GM12874 (cell line): ENCODE measurements around the gene ZNF608.

Experiments used
- TF ChIP-seq, protein P1 (sequence below): IDR thresholded peaks from 2 replicates; pipeline ENCODE4 v1.5.1; 2011; ENCODE audit warnings: low read depth, mild to moderate bottlenecking, control low read depth, low read length, moderate library complexity; ENCODE audit not compliant: insufficient read depth

Gene ZNF608

DNA sequence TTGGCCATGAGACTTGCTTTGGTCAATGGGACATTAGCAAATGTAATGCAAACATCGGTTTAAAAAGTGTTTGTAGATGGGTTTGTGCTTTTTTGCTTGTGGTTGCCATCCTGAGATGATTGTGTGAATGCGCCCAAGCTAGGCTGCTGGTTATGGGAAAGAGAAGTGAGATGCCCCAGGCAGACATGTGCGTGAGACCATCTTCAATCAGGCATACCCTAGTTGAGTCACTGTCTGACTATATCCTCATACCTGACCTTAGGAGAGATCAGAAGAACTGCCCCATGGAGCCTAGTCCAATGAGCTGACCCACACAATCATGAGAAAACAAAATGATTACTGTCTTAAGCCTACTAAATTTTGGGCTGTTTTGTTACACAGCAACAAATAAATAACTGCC lies 36.8 kb upstream of the ZNF608 start:
- TF ChIP-seq, protein P1, sequence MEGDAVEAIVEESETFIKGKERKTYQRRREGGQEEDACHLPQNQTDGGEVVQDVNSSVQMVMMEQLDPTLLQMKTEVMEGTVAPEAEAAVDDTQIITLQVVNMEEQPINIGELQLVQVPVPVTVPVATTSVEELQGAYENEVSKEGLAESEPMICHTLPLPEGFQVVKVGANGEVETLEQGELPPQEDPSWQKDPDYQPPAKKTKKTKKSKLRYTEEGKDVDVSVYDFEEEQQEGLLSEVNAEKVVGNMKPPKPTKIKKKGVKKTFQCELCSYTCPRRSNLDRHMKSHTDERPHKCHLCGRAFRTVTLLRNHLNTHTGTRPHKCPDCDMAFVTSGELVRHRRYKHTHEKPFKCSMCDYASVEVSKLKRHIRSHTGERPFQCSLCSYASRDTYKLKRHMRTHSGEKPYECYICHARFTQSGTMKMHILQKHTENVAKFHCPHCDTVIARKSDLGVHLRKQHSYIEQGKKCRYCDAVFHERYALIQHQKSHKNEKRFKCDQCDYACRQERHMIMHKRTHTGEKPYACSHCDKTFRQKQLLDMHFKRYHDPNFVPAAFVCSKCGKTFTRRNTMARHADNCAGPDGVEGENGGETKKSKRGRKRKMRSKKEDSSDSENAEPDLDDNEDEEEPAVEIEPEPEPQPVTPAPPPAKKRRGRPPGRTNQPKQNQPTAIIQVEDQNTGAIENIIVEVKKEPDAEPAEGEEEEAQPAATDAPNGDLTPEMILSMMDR = no peak

DNA sequence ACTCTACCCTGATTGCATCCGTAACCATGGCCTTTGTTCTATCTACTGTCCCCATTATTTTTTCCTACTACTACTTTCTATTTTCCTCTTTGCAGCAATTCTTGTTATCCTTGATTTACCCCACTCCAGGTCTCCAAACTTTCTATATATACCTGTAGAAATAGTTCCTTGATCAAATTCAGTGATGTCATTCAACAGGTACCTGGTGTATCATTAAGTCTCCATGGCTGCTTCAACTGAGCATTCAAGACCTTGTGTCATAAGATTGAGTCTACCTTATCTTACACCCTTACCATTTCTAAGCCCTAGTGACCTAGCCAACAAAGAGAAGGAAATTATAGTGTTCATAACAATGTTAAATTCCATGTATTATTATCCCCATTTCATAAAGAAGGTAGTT lies 35.8 kb upstream of the ZNF608 start:
- TF ChIP-seq, protein P1 = no peak

DNA sequence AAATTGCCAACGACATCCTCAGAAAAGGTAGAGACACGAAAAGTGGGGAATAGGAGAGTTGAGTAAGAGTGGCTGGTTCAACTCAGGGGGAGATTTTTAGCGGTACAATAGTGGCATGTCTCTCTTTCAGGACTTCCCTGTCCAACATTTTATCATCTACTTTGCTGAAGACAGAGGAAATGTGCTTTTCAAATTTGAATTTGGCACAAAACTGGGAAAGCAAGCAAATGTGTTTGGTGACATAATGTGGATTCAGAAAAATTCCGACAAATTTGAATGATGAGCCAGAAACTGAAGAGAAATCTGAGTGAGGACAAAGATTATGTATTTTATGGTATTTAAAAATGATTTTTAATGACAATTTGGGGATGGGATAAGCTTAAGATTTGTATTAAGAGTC lies 33.6 kb upstream of the ZNF608 start:
- TF ChIP-seq, protein P1 = no peak

DNA sequence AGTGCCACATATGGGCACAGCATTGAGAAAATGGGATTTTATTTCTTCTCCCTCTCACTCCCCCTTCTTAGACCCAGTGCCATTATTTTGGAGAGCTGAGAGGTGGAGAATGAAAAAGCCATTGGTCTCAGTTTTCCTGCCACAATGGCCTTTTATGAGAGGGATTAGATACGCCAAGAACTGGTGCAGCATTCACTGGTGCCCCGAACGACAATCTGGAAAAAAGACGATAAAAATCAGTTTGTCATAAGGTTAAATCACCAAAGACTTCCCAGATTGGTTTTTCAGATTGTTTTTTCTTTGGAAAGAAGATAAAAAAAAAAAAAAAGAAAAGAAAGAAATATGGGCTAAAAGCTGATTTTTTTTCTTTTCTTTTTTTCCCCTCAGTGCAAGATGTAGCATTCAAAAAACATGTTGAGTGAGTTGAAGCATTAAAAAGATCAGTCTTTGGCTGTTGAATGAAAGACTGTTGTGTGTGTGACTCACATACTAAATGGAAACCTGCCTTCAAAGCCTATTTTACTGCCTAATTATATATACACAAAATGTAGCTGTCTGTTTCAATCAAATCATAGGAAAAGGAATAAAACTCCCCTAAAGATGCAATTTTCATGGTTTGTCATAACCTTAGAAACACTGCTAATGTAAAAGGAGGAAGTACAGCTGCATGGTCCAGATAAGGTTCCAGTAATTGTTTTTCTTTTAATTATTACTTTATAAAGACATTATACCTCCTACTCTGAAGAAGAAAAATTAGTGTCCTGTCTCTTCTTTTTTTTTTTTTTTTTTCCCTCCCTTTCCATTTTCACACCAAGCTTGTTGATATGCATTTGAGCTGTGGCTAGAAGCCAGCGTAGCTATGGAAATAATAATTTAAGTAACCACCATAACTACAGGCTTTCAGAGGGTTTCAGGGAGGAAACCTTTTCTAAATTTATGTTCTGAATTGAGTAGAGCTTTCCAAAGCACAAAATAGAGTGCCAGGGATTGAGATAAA lies 27.2 kb upstream of the ZNF608 start:
- TF ChIP-seq, protein P1 = no peak

DNA sequence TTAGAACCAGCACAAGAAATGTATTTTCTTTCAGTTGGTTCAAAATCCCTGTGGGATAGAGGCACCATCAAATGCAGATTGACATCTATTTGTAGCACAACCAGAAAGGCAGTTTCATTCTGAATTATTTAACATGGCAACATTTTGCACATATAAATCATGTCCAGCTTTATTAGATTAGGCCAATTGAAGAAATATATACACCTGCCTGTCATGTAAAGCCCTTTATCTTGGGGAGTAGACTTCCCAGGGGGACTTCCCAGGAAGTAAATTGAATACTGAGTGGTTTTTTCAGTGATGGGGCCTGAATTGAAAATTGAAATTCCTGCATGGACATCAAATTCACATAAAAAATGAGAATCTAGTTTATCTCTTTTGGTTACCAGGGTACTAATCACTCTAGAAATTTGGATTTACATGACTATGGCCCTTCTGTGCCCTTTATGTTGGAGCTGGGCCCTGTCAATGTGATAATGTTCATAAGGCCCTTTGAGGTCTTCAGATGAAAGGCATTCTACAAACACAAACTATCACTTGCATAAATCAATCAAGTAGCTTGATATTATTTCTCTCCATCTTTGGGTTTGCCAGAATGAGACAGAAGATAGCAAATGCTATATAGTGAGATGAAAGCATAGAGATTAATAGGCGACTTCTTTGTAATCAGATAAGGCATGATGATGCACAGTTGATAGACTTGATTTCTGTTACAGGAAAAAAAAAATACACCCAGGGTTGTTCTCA lies 26.2 kb upstream of the ZNF608 start:
- TF ChIP-seq, protein P1 = no peak

DNA sequence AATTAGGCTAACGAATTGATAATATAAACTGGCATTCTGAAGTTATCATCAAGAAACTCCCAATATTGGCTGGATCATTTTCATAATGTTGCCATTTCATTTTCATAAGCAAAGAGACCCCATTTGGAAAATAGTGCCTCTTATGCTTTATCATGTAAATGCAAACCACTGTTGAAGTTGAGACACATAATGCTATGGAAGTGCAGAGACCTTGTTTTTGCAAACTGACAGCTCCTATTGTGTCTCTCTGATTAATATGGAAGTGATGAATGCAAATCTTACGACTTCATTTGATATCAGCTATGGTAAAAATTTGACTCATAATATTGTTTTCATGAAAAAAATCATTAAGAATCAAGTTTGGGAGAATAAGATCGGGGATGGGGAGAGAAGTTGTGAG lies 25.3 kb upstream of the ZNF608 start:
- TF ChIP-seq, protein P1 = no peak

DNA sequence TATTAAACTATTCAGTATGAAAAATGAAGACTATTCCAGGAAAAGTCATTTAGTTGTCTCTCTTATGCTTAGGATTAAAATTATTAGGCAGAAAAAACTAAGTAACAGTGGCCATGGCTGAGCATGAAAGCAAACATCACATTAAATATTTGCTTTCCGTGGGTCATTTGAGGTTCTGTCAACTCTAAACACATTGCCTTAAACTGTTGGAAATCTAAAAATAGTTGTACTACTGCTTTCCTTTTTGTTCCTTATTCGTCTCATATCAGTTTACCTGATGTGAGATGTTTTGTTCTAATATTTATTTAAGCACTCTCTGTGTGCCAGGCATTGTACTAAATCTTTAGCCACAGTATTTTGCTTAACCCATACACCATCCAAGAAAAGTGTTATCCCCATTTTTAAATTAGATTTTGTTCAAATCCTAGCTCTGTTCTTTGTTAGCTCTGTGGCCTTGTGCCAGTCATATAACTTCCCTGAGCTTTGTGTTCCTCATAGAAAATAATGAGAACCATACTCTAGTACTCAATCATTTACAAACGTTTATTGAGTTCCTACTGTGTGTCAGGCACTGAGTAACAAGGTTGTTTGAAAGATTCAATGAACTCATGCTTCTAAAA lies 18.7 kb upstream of the ZNF608 start:
- TF ChIP-seq, protein P1 = no peak
